Transverse colon (tissue), 3 donors: ENCODE results near the gene ANK3.

Source experiments
- CTCF ChIP-seq, 5 experiments: fragments of 200-600 bp in 3 of 5; fragments of 450-650 bp in 2 of 5; sonication (generic) in 3 of 5; IDR thresholded peaks; 1 replicate in 2 of 5; 2 replicates in 3 of 5; pipeline ENCODE4 v1.5.1; 2016 to 2017; ENCODE audit warnings: antibody characterized with exemption in 5 of 5, inconsistent platforms in 3 of 5, mild to moderate bottlenecking in 2 of 5, moderate library complexity in 1 of 5
- EP300 ChIP-seq: sonication (generic); formaldehyde crosslinking; IDR thresholded peaks from one replicate; pipeline ENCODE4 v1.6.1; 2017; ENCODE audit warnings: antibody characterized with exemption, low read depth

GRCh38 chr10:60069311-60069710 is 320.4 kb downstream of the ANK3 start:
- no peak for TF ChIP-seq CTCF (IDR thresholded peaks at IDR 0.05)
- TF ChIP-seq EP300 = no peak
